ENCODE results near the gene TM4SF4. TPM values are rescaled to one million over a fixed set of nuclear protein-coding genes. Genes with fewer than 3 reads are reported as not detected.
A peak's percentile ranks its signal among the peaks of the same experiment; 100 is the strongest.

Gene TM4SF4
- total and polyA plus RNA-seq, 2 of the 8 experiments (the other 6 are each of a cell fraction or from before 2014, with no cell fraction given): not detected

- 76% methylated on average over 15 of the region's 15 CpGs; no CpG with 5 or more reads in 1 of the 2 experiments for WGBS, 2 experiments (ENCODE audit: extremely low coverage in 1 of 2, insufficient coverage in 1 of 2, insufficient read length in 1 of 2, insufficient replicate concordance in 2 of 2, low coverage in 1 of 2, low lambda C conversion rate in 2 of 2, missing lambda C conversion rate in 1 of 2)
- H2AFZ ChIP-seq (ENCODE audit: low read length): peak overlapping the region; percentile 96; the same call in 1 of the 2 replicates
- no peaks in the 10 kb centered on the region for H3K9me3 ChIP-seq (ENCODE audit: insufficient read depth in 2 of 2, low read depth in 1 of 2, low read length in 1 of 2)
- DNase-seq (ENCODE audit: low read depth in 1 of 2, low spot score in 2 of 2) (peak; percentile 80 to 90), FAIRE-seq (peak; percentile 77)
- H3K23ac ChIP-seq (ENCODE audit: insufficient read length): no peak overlapping the region
- H2AK5ac ChIP-seq (ENCODE audit: low read depth, low read length): no peak overlapping the region
- H3K56ac ChIP-seq (replicated peaks; ENCODE audit: insufficient read length, low read depth, low read length): no peak overlapping the region
- H4K20me1 ChIP-seq (replicated peaks in 1 of 2; ENCODE audit: control insufficient read depth in 1 of 2, insufficient read depth in 2 of 2, low read length in 2 of 2): no peaks in the 10 kb centered on the region
- H3K4me1 ChIP-seq (replicated peaks in 1 of 4; ENCODE audit: control insufficient read depth in 3 of 4, insufficient read depth in 4 of 4, low read length in 3 of 4): no peaks in the 10 kb centered on the region
- no peak overlapping the region for H2BK12ac ChIP-seq (ENCODE audit: low read depth, low read length)
- no peaks in the 10 kb centered on the region for H3K79me1 ChIP-seq (ENCODE audit: low read depth, low read length)
- no peak overlapping the region for H4K8ac ChIP-seq (ENCODE audit: extremely low read depth, insufficient read depth, low read length)
- H2BK5ac ChIP-seq (ENCODE audit: low read depth, low read length): no peak overlapping the region
- no peak overlapping the region for H2BK120ac ChIP-seq (replicated peaks; ENCODE audit: low read depth, low read length)
- no peak overlapping the region for H3K4me2 ChIP-seq (ENCODE audit: insufficient read depth in 1 of 2, low read depth in 2 of 2, low read length in 2 of 2)
- no peak overlapping the region for H3K4me3 ChIP-seq (ENCODE audit: extremely low read depth in 1 of 4, insufficient read depth in 2 of 4, low read depth in 3 of 4, low read length in 4 of 4)
- no peak overlapping the region for H4K5ac ChIP-seq (ENCODE audit: insufficient read length, low read depth, low read length)
- H3K36me3 ChIP-seq (ENCODE audit: control insufficient read depth in 2 of 4, insufficient read depth in 4 of 4, low read length in 3 of 4): no peaks in the 10 kb centered on the region
- ChIA-PET POLR2A (ENCODE audit: partially characterized antibody) (interaction anchor here (0.6 kb wide), 1 partner anchor 286 kb away, joined by 4 read pairs; no protein-coding TSS in a partner anchor), CTCF (ENCODE audit: partially characterized antibody) (interaction anchor here (0.6 to 4.4 kb wide), 45 partner anchors 8 to 934 kb away, joined by 3 to 53 read pairs (median 4); partner anchors contain the start of gene TM4SF18)
- no peaks in the 10 kb centered on the region for H3K79me2 ChIP-seq (ENCODE audit: control insufficient read depth in 1 of 2, insufficient read depth in 2 of 2, low read length in 2 of 2)
- no peak overlapping the region for H3K27ac ChIP-seq (ENCODE audit: low read depth, low read length)
- H3K18ac ChIP-seq (ENCODE audit: extremely low read depth, low read length): no peak overlapping the region
- no peak overlapping the region for H2BK20ac ChIP-seq (ENCODE audit: low read length)
- no peaks in the 10 kb centered on the region for H3K23me2 ChIP-seq (ENCODE audit: low read depth, low read length)
- no peak overlapping the region for H3K4ac ChIP-seq (replicated peaks; ENCODE audit: insufficient read length, low read depth, low read length)
- H4K91ac ChIP-seq (replicated peaks; ENCODE audit: insufficient read length, low read length): no peak overlapping the region
- no peak overlapping the region for H3K9ac ChIP-seq (replicated peaks in 1 of 4; ENCODE audit: extremely low read depth in 1 of 4, low read depth in 3 of 4, low read length in 3 of 4)
- H2BK15ac ChIP-seq (ENCODE audit: low read length): no peak overlapping the region
- no peaks in the 10 kb centered on the region for H3K27me3 ChIP-seq (replicated peaks in 1 of 4; ENCODE audit: control insufficient read depth in 3 of 4, extremely low read depth in 1 of 4, insufficient read depth in 3 of 4, low read length in 3 of 4)
- no peak overlapping the region for H3K14ac ChIP-seq (ENCODE audit: insufficient read length)
- TF ChIP-seq RAD21 (IDR thresholded peaks at IDR 0.05 in 1 of 2, conservative IDR thresholded peaks at IDR 0.05 in 1 of 2; ENCODE audit: low read depth in 2 of 2, low read length in 2 of 2): peak; percentile 93 to 95
- TF ChIP-seq, protein P1, sequence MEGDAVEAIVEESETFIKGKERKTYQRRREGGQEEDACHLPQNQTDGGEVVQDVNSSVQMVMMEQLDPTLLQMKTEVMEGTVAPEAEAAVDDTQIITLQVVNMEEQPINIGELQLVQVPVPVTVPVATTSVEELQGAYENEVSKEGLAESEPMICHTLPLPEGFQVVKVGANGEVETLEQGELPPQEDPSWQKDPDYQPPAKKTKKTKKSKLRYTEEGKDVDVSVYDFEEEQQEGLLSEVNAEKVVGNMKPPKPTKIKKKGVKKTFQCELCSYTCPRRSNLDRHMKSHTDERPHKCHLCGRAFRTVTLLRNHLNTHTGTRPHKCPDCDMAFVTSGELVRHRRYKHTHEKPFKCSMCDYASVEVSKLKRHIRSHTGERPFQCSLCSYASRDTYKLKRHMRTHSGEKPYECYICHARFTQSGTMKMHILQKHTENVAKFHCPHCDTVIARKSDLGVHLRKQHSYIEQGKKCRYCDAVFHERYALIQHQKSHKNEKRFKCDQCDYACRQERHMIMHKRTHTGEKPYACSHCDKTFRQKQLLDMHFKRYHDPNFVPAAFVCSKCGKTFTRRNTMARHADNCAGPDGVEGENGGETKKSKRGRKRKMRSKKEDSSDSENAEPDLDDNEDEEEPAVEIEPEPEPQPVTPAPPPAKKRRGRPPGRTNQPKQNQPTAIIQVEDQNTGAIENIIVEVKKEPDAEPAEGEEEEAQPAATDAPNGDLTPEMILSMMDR (IDR thresholded peaks at IDR 0.05; ENCODE audit: control extremely low read depth in 1 of 3, insufficient read depth in 1 of 3, low read depth in 1 of 3, low read length in 3 of 3): peak; percentile 90 to 95 (median 92)
- TF ChIP-seq BRCA1 (IDR thresholded peaks at IDR 0.05; ENCODE audit: low read depth, low read length): no peak
- TF ChIP-seq MAFK (IDR thresholded peaks at IDR 0.05; ENCODE audit: low read depth, low read length): peak; percentile 77; the same call in 1 of the 2 replicates
Observed at GRCh38 chr3:149480326-149481017, 6.0 kb downstream of the TM4SF4 start.

Measured in H1 (cell line).